ENCODE results near the gene OR2L5.

The OR2L5 gene, protein sequence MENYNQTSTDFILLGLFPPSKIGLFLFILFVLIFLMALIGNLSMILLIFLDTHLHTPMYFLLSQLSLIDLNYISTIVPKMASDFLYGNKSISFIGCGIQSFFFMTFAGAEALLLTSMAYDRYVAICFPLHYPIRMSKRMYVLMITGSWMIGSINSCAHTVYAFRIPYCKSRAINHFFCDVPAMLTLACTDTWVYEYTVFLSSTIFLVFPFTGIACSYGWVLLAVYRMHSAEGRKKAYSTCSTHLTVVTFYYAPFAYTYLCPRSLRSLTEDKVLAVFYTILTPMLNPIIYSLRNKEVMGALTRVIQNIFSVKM

DNA sequence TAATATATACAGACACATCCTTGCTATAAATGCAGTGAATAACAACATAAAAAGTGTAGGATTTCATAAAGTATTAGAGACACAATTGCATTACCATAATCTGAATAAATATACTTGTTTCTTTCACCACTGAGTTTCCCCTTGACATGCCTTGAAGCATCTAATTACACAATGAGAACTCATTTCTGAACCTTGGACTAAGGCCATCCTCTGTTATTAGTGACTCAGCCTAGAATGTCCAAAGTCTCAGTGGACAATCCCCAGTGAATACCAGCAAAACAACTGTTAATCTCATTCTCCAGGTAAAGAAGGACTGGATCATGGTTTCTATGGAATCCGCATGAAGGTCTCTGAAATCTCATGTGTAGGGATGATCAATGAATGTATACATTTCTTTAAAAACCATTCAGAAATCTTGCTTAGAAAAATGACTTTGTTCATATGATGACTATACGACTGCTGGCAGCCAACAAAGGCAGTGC is at the start of gene OR2L5:
TSS of gene OR2L5 (plus strand) at position 432 of the 482 bp plus-strand sequence. CDS start 8,288 bp downstream, outside the sequence.
- no peak for DNase-seq (ENCODE audit: low read depth)

DNA sequence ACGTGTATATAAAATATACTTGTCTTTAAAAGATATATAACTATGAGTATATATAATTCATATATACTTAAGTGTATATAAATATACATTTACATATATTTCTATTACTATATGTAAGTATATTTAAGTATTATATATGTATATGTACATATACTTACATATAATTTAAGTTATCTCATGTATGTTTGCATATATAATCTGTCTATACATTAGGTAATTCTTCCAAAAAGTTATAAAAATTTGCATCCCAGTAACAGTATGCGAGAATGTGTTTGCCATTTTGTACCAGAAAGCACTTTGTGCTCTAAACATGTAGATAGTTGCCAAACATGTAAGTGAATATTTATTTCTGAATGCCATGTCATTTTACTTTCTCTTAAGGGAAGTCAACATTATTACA is 48.5 kb upstream of the OR2L5 start, which contains the start of gene OR2AK2:
TSS of gene OR2AK2 (plus strand) at position 301 of the 400 bp plus-strand sequence. CDS start 144 bp downstream, outside the sequence.
- DNase-seq (ENCODE audit: low read depth): no peak

GRCh38 chr1:247966532-247967204 is 46.8 kb upstream of the OR2L5 start:
- DNase-seq (ENCODE audit: low read depth): no peak

DNA sequence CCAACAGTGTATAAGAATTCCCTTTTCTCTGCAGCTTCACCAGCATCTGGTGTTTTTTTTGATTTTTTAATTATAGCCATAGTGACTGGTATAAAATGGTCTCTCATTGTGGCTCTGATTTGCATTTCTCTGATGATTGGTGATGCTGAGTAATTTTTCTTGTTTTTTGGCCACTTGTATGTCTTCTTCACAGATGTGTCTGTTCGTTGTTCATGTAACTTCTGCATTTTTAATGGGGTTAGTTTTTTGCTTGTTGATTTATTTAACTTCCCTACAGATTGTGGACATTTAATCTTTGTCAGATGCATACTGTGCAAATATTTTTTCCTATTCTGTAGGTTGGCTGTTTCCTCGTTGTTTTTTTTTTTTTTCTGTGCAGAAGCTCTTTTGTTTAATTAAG is 20.5 kb upstream of the OR2L5 start:
- no peak for DNase-seq (ENCODE audit: low read depth)

DNA sequence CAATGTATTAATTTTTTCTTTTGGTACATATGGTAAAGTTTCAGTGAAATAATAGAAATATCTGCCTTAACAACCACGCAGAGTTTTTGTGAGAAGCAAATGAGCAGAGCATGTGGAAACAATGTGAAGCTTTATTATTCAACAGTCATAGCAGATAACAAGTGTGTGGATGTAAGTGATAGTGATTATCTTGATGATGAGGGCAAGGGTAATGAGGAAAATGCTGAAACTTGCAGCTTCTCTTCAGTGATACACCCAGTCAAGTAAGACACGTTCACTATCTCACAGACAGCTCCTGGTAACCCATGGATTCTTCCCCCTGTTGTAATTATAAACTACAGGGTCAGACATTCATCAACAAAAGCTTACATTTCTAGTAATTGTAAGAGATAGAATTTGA is 14.6 kb upstream of the OR2L5 start:
- DNase-seq (ENCODE audit: low read depth): no peak

DNA sequence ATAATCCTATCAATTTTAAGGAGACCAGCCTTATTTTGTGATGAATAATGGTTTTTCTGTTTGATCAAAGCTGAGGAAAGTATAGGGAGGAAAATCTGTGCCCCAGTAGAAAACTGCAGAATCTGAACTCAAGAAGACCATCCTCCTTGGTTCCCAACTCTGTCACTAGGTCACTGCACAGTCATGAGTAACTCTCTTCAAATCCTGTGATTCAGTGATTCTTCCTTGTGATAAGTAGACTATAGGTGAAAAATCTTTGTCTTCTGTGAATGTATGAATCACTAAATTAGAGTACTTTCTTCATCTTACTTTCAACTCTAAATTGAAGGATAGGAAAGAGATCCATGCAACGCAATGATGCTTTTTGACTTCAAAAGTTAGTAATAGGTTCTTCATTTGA is 13.3 kb upstream of the OR2L5 start:
- no peak for DNase-seq (ENCODE audit: low read depth)

DNA sequence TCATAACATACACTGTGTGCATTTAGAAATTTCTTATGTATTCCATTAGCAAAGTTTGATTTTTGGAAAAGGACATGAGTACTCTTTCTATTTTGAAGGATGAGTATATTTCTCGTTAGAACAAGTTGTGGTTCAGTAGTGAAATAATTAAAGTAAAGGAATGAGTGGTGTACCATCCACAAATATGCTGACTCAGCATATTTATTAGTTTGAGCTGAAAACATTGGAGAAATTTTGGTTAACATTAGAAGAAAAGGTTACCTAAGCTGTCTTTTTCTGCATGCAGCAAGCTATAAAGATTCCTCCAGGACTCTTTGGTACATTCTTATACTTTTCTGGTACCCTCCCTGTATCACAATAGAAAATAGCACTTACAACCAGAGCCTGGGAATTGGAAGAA is 5.7 kb upstream of the OR2L5 start:
- DNase-seq (ENCODE audit: low read depth): no peak

DNA sequence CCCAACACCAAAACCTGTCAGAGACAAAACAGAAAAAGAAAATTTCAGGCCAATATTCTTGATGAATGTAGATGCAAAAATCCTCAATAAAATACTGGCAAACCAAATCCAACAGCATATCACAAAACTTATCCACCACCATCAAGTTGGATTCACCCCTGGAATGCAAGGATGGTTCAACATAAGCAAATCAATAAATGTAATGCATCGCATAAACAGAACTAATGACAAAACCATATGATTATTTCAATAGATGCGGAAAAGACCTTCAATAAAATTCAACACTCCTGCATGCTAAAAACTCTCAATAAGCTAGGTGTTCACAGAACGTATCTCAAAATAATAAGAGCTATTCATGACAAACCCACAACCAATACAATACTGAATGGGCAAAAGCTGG is 3.8 kb upstream of the OR2L5 start:
- DNase-seq (ENCODE audit: low read depth): no peak

DNA sequence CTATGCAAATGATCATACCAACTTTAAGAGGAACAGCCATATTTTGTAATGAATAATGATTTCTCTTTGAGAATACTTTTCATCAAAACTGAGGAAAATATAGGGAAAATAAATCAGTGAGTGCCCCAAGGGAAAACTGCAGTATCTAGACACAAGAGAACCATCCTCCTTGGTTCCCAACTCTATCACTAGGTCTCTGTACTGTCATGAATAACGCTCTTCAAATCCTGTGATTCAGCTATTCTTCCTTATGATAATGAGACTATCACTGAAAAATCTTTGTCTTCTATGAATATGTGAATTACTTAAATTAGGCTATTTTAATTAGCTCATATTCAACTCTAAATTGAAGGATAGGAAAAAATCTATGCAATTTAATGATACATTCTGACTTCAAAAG is 2.3 kb downstream of the OR2L5 start:
- no peak for DNase-seq (ENCODE audit: low read depth)

DNA sequence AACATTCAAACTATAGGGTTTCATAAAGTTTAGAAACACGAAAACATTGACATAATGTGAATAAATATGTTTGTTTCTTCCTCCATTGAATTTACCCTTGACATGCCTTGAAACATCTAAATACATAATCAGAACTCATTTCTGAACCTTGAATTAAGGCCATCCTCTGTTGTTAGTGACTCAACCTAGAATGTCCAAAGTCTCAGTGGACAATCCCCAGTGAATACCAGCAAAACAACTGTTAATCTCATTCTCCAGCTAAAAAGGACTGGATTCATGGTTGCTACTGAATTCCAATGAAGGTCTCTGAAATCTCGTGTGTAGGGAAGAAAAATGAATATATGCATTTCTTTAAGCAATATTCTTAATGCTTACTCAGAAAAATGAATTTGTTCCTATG is 16.3 kb downstream of the OR2L5 start, which contains the start of gene OR2L2:
TSS of gene OR2L2 (plus strand) at position 301 of the 400 bp plus-strand sequence. CDS start 8,198 bp downstream, outside the sequence.
- no peak for DNase-seq (ENCODE audit: low read depth)

- no peak for DNase-seq (ENCODE audit: low read depth)
These were observed 31.7 kb downstream of the OR2L5 start for GRCh38 chr1:248045209-248045608.

DNA sequence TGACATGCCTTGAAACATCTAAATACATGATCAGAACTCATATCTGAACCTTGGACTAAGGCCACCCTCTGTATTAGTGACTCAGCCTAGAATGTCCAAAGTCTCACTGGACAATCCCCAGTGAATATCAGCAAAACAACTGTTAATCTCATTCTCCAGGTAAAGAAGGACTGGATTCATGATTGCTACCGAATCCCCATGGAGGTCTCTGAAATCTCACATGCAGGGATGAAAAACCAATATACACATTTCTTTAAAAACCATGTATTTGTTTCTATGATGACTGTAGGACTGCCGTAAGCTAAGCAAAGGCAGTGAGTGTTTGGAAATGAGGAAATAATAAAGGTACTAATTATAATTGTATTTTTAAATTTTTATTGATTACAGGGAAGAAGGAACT is 33.1 kb downstream of the OR2L5 start, which contains the start of gene OR2L3:
TSS of gene OR2L3 (plus strand) at position 301 of the 400 bp plus-strand sequence. CDS start 13,846 bp downstream, outside the sequence.
- DNase-seq (ENCODE audit: low read depth): no peak

DNA sequence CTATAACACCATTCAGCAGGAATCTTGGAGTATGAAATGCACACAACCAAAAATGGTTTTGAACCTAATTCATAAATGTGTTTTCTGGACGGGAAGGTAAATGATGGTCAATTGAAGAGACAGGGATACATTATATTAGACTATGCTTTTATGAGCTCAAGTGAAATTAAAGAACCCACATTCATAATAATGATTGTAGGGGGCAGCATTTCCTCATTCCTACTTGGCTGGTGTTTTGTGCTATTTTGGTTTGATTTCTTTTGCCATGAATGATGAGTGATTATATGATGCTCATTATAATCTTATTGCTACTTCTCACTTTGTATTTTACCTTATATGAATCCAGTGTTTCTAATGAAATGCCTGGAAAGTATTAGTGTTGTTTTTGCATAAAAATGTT is 33.5 kb downstream of the OR2L5 start:
- no peak for DNase-seq (ENCODE audit: low read depth)

- DNase-seq (ENCODE audit: low read depth): no peak
These were observed 41.2 kb downstream of the OR2L5 start for GRCh38 chr1:248054671-248055070.

GRCh38 chr1:248055261-248055660 is 41.8 kb downstream of the OR2L5 start:
- DNase-seq (ENCODE audit: low read depth): no peak

DNA sequence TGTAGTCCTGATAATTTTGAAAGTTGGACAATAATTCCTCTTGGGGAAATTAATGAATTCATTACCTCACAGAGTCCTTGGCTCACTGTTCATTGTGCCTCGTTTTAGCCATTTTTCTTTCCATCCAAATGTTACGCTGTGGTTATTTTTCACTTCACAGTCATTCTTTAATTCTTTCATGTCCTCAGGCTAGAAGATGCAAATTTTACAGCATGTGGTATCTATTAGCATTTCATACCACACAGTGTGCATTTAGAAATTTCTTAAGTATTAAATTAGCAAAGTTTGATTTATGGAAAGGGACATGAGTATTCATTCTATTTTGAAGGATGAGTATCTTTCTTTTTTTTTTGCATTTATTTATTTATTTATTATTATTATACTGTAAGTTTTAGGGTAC is 51.6 kb downstream of the OR2L5 start:
- DNase-seq (ENCODE audit: low read depth): no peak

DNA sequence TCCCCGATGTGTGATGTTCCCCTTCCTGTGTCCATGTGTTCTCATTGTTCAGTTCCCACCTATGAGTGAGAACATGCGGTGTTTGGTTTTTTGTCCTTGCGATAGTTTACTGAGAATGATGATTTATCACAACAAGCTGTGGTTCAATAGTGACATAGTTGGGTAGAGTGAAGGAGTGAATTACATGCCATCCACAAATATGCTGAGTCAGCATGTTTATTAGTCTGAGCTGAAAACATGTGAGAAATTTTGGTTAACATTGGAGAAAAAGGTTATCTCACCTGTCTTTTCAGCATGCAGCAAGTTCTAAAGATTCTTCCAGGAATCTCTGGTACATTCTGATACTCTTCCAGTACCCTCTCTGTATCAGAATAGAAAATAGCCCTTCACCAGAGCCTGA is 52.1 kb downstream of the OR2L5 start:
- no peak for DNase-seq (ENCODE audit: low read depth)

Data from stromal cell of bone marrow (primary cell).